ENCODE results near the gene STXBP1.

DNA sequence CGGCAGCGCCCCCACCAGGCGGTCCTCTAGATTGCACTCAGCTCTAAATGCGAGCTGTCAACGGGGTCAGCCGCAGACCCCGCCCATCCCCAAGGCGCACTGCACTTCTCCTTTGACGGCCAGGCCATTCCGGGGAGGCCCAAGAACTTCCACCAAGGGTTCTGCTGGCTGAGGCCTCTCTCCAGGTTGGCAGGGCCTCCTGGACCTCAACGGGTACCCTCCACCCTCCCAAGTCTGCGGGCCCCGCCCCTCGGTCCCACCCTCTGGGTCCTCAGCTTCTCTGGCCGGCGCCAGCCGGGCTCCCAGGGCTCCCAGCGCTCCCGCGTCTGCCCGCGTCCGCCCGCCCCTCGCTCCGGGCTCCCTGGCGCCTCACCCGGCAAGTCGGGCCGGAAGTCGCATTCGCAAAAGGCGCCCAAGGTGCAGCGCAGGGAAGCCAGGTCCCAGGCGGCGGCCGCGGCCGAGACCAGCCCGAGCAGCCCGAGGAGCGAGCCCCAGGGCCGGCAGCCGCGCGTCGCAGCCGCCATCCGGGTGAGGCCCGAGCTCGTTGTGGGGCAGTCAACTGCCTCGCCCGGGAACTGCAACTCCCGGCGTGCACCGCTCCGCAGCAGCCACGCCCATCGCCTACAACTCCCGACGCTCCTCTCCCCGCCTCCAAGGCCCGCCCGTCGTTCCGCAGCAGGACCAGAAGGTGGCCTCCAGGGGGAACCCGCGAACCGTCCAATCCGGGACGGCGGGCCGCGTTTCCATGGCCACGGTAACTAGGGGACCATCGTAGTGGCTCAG is 122.9 kb downstream of the STXBP1 start, which contains the start of gene TOR2A:
- TF ChIP-seq, protein P1, sequence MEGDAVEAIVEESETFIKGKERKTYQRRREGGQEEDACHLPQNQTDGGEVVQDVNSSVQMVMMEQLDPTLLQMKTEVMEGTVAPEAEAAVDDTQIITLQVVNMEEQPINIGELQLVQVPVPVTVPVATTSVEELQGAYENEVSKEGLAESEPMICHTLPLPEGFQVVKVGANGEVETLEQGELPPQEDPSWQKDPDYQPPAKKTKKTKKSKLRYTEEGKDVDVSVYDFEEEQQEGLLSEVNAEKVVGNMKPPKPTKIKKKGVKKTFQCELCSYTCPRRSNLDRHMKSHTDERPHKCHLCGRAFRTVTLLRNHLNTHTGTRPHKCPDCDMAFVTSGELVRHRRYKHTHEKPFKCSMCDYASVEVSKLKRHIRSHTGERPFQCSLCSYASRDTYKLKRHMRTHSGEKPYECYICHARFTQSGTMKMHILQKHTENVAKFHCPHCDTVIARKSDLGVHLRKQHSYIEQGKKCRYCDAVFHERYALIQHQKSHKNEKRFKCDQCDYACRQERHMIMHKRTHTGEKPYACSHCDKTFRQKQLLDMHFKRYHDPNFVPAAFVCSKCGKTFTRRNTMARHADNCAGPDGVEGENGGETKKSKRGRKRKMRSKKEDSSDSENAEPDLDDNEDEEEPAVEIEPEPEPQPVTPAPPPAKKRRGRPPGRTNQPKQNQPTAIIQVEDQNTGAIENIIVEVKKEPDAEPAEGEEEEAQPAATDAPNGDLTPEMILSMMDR (IDR thresholded peaks at IDR 0.05 in 4 of 5, conservative IDR thresholded peaks at IDR 0.05 in 1 of 5): peak; percentile 95 to 99 (median 98)
- TF ChIP-seq POLR2A (IDR thresholded peaks at IDR 0.05): peak; percentile 91 to 92

All from gastrocnemius medialis (tissue), 4 donors.